CD14-positive monocyte (primary cell): Measurements from ENCODE around the gene MRPL43. TPM values are rescaled to one million over a fixed set of nuclear protein-coding genes. Genes with fewer than 3 reads are reported as not detected.
"Not testable (repeated sequence)": the region's sequence is repeated elsewhere in the genome, so short reads cannot be mapped to it uniquely, and the experiment has no call there.

Source experiments
- DNase-seq, 3 donors: peaks; one replicate each; pipeline ENCODE4 v3.0.0-alpha.2; 2011 to 2022
- H2AFZ ChIP-seq: 2 replicates; pipeline ENCODE4 v1.6.0; 2012; ENCODE audit warnings: mild to moderate bottlenecking, low read depth, low read length, inconsistent platforms; ENCODE audit not compliant: insufficient read depth, poor library complexity, severe bottlenecking
- H3K27ac ChIP-seq, 2 donors: 1 replicate in 1 of 2; 2 replicates in 1 of 2; pipeline ENCODE4 v1.5.1; 2012 to 2013; ENCODE audit warnings: low read length in 2 of 2, control low read depth in 1 of 2, inconsistent platforms in 1 of 2, low read depth in 1 of 2, mild to moderate bottlenecking in 1 of 2
- H3K27me3 ChIP-seq, 2 donors: one replicate each; pipeline versions ENCODE4 v1.6.0 to v1.6.1; 2011 to 2013; ENCODE audit warnings: low read length in 2 of 2; ENCODE audit not compliant: control insufficient read depth in 2 of 2, insufficient read depth in 2 of 2
- H3K36me3 ChIP-seq, 2 donors: replicated peaks in 1 of 2; 1 replicate in 1 of 2; 2 replicates in 1 of 2; pipeline versions ENCODE4 v1.5.1 to v1.6.1; 2012 to 2013; ENCODE audit warnings: low read length in 2 of 2, control low read depth in 1 of 2, inconsistent platforms in 1 of 2, mild to moderate bottlenecking in 1 of 2; ENCODE audit not compliant: insufficient read depth in 2 of 2, control insufficient read depth in 1 of 2
- H3K4me1 ChIP-seq, 2 donors: 1 replicate in 1 of 2; 2 replicates in 1 of 2; pipeline versions ENCODE4 v1.5.1 to v1.6.1; 2012 to 2013; ENCODE audit warnings: low read length in 2 of 2, control low read depth in 1 of 2, inconsistent platforms in 1 of 2, mild to moderate bottlenecking in 1 of 2, moderate library complexity in 1 of 2; ENCODE audit not compliant: insufficient read depth in 2 of 2, control insufficient read depth in 1 of 2
- H3K4me2 ChIP-seq: replicated peaks from 2 replicates; pipeline ENCODE3; 2012; ENCODE audit warnings: low read length, moderate library complexity, mild to moderate bottlenecking; ENCODE audit not compliant: poor library complexity, severe bottlenecking; ENCODE audit errors: extremely low read depth
- H3K4me3 ChIP-seq, 3 experiments: fragments of 200-600 bp in 1 of 3; sonication (generic) in 1 of 3; replicated peaks in 1 of 3; 1 replicate in 2 of 3; 2 replicates in 1 of 3; pipeline ENCODE4 v1.5.1; 2011 to 2013; ENCODE audit warnings: low read length in 3 of 3, mild to moderate bottlenecking in 3 of 3, control low read depth in 2 of 3, low read depth in 2 of 3, inconsistent platforms in 1 of 3, moderate library complexity in 1 of 3
- H3K79me2 ChIP-seq: 2 replicates; pipeline ENCODE4 v1.6.0; 2012; ENCODE audit warnings: mild to moderate bottlenecking, control low read depth, inconsistent platforms, low read length, moderate library complexity; ENCODE audit not compliant: insufficient read depth
- H3K9ac ChIP-seq: 2 replicates; pipeline ENCODE4 v1.6.0; 2017; ENCODE audit warnings: low read length, mild to moderate bottlenecking; ENCODE audit not compliant: insufficient read depth, poor library complexity, severe bottlenecking
- H3K9me3 ChIP-seq, 2 donors: replicated peaks in 1 of 2; 1 replicate in 1 of 2; 2 replicates in 1 of 2; pipeline versions ENCODE4 v1.5.1 to v1.6.1; 2012 to 2013; ENCODE audit warnings: low read length in 2 of 2, control low read depth in 1 of 2; ENCODE audit not compliant: control insufficient read depth in 1 of 2, insufficient read depth in 1 of 2
- H4K20me1 ChIP-seq: 2 replicates; pipeline ENCODE4 v1.6.0; 2012; ENCODE audit warnings: mild to moderate bottlenecking, low read length, control low read depth, moderate library complexity; ENCODE audit not compliant: insufficient read depth
- H3K27ac Mint-ChIP-seq, 7 donors: one replicate each; pipeline ENCODE4 v1.8.0; 2020; ENCODE audit warnings: mild to moderate bottlenecking in 7 of 7, mixed read lengths in 7 of 7, moderate library complexity in 6 of 7, inconsistent platforms in 2 of 7
- H3K27me3 Mint-ChIP-seq, 3 donors: one replicate each; pipeline ENCODE4 v1.8.0; 2021 to 2022; ENCODE audit warnings: low read depth in 3 of 3, mild to moderate bottlenecking in 3 of 3, mixed read lengths in 3 of 3, moderate library complexity in 3 of 3, inconsistent platforms in 1 of 3
- H3K36me3 Mint-ChIP-seq, 2 donors: one replicate each; pipeline ENCODE4 v1.8.0; 2020; ENCODE audit warnings: mixed read lengths in 2 of 2, inconsistent platforms in 1 of 2, mild to moderate bottlenecking in 1 of 2
- H3K4me1 Mint-ChIP-seq: one replicate; pipeline ENCODE4 v1.8.0; 2020; ENCODE audit warnings: mild to moderate bottlenecking, mixed read lengths
- H3K4me3 Mint-ChIP-seq, 2 donors: one replicate each; pipeline ENCODE4 v1.8.0; 2020; ENCODE audit warnings: mild to moderate bottlenecking in 2 of 2, mixed read lengths in 2 of 2, moderate library complexity in 1 of 2
- H3K9me3 Mint-ChIP-seq, 7 donors: one replicate each; pipeline ENCODE4 v1.8.0; 2020 to 2022; ENCODE audit warnings: mixed read lengths in 7 of 7, mild to moderate bottlenecking in 6 of 7, moderate library complexity in 6 of 7, inconsistent platforms in 2 of 7
- WGBS: methylation state at CpG from one replicate; pipeline ENCODE4 v1.1.5; 2013; ENCODE audit warnings: missing lambda C conversion rate; ENCODE audit not compliant: insufficient coverage; 5-methylcytosine and 5-hydroxymethylcytosine counted together
- intact Hi-C, 2 donors: fragments of 100-400 bp; cut with micrococcal nuclease; formaldehyde crosslinking; loops; one replicate each; pipeline versions ENCODE4 v1.15.0 to v1.15.1; 2023
- polyA plus RNA-seq, 3 donors: library from polyadenylated mRNA; depleted of rRNA in 1 of 3; unstranded in 2 of 3; stranded (reverse) in 1 of 3; fragments of 300-500 nt in 2 of 3; fragments of >200 nt in 1 of 3; fragmentation: Illumina TruSeq in 2 of 3; gene quantifications; 1 replicate in 2 of 3; 2 replicates in 1 of 3; pipeline ENCODE4 v1.2.3, GENCODE V29; 2012 to 2021
- TF ChIP-seq, protein P1 (sequence below): fragments of 200-600 bp; IDR thresholded peaks from one replicate; pipeline ENCODE4 v1.8.0; 2022; ENCODE audit warnings: antibody characterized with exemption, mild to moderate bottlenecking

Gene MRPL43
- polyA plus RNA-seq, 3 donors = 69.5 to 123 (median 98.0) TPM

DNA sequence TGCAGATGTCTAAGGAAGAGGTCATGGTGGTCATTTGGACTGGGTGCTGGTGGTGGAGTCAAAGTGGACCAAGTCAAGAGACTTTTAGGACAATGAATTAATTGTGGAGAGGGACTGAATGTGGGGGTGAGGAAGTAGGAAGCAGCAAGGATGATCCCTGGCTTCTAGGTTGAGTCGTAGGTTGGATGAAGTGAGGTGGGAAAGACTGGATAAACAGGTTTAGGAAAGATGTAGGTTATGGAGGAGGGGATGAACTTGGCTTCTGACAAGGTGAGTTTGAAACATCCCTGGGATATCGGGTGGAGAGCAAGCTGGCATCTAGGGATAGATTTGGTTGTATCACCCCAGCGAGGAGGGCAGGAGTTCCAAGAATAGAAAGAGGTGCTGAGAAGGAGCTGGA is 10.4 kb downstream of the MRPL43 start:
- H3K27ac Mint-ChIP-seq = no peak overlapping the region

DNA sequence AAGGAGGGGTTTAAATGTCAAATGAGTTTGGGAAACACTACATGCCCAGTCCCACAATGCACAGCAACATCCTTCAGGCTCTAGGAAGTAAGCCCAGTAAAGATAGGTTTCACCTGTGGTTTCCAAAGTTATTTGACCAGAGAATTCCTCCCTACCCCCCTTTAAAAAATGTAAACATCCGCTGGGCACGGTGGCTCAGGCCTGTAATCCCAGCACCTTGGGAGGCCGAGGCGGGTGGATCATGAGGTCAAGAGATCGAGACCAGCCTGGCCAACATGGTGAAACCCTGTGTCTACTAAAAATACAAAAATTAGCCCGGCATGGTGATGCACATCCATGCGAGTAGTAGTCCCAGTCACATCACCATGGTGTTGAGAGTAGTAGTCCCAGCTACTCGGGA is 11.9 kb downstream of the MRPL43 start:
- H3K4me3 Mint-ChIP-seq, H3K4me1 Mint-ChIP-seq, H3K4me3 ChIP-seq, H3K9me3 ChIP-seq, H3K4me2 ChIP-seq, H3K27me3 ChIP-seq, H3K27me3 Mint-ChIP-seq, H3K27ac Mint-ChIP-seq, H3K27ac ChIP-seq, H2AFZ ChIP-seq, H3K9ac ChIP-seq, H4K20me1 ChIP-seq, H3K36me3 ChIP-seq, DNase-seq, H3K9me3 Mint-ChIP-seq, H3K79me2 ChIP-seq, intact Hi-C loops, H3K4me1 ChIP-seq: not testable (repeated sequence)
- WGBS = 93% methylated on average over 7 of the region's 8 CpGs
- peaks cover 7 to 11% of the 10 kb centered on the region in 2 donors for H3K36me3 Mint-ChIP-seq

More for the DNA sequence above, 10.4 kb downstream of the MRPL43 start:
- Histone ChIP-seq H2AFZ (no peak overlapping the region), H3K36me3 (peaks cover 11 to 25% of the 10 kb centered on the region in 2 donors), H3K4me2 (no peak overlapping the region), H3K4me1 (no peaks in the 10 kb centered on the region), H3K27ac (no peak overlapping the region), H3K27me3 (no peaks in the 10 kb centered on the region), H3K9me3 (no peaks in the 10 kb centered on the region), H3K9ac (no peak overlapping the region), H4K20me1 (no peaks in the 10 kb centered on the region), H3K79me2 (no peaks in the 10 kb centered on the region), H3K4me3 (no peak overlapping the region)
- WGBS = 94% methylated on average over 3 of the region's 3 CpGs
- H3K4me1 Mint-ChIP-seq = no peaks in the 10 kb centered on the region
- peaks cover 0 to 1% (median 0%) of the 10 kb centered on the region in 7 donors for H3K9me3 Mint-ChIP-seq
- H3K36me3 Mint-ChIP-seq = peaks cover 18 to 23% of the 10 kb centered on the region in 2 donors
- intact Hi-C loops = no loop called here
- H3K27me3 Mint-ChIP-seq = peaks cover 0 to 2% (median 0%) of the 10 kb centered on the region in 3 donors
- TF ChIP-seq, protein P1, sequence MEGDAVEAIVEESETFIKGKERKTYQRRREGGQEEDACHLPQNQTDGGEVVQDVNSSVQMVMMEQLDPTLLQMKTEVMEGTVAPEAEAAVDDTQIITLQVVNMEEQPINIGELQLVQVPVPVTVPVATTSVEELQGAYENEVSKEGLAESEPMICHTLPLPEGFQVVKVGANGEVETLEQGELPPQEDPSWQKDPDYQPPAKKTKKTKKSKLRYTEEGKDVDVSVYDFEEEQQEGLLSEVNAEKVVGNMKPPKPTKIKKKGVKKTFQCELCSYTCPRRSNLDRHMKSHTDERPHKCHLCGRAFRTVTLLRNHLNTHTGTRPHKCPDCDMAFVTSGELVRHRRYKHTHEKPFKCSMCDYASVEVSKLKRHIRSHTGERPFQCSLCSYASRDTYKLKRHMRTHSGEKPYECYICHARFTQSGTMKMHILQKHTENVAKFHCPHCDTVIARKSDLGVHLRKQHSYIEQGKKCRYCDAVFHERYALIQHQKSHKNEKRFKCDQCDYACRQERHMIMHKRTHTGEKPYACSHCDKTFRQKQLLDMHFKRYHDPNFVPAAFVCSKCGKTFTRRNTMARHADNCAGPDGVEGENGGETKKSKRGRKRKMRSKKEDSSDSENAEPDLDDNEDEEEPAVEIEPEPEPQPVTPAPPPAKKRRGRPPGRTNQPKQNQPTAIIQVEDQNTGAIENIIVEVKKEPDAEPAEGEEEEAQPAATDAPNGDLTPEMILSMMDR = no peak
- no peak for DNase-seq
- H3K4me3 Mint-ChIP-seq = no peak overlapping the region
